ENCODE data around the gene TMEM108.

Gene TMEM108

DNA sequence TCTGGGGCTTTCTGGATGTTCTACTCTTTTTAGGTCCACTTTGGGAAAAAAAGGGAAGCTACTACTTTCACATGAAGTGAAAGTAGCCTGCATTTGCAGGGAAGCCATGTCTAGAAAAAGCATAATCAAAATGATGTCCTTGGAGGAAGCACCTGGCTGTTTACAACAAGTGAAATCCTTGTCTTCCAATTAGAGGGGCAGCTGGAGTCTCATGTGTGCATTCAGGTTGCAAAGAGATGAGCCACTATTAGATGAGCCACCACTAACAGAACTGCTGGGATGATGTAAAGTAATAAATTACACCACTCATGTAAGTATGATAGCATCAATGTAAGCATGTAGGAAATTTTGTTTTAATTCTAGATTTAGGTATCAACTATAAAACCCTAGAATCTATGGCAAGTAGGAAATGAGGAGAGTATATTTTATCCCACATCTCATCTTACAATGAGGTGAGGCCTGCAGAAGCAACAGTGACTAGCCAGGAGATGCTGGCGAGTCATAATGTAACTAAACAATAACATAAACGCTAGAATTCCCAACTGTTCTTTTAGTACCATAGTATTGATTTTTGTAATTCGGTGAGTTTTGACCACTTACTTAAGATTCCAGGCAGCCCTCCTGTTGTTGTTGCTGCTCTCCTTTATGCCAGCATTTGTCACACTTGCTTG is 75.9 kb downstream of the TMEM108 start:
- no peaks in the 10 kb centered on the region for H3K36me3 Mint-ChIP-seq
- DNase-seq (no peak), ATAC-seq (replicated peaks) (no peak)
- peaks cover 0 to 3% of the 10 kb centered on the region in 2 donors for H3K4me1 Mint-ChIP-seq
- no peak overlapping the region for H3K27ac Mint-ChIP-seq
- H3K9me3 Mint-ChIP-seq, result no peaks in the 10 kb centered on the region
- H3K4me3 Mint-ChIP-seq, result no peak overlapping the region
- H3K27me3 Mint-ChIP-seq, result peaks cover 0 to 4% of the 10 kb centered on the region in 2 donors

DNA sequence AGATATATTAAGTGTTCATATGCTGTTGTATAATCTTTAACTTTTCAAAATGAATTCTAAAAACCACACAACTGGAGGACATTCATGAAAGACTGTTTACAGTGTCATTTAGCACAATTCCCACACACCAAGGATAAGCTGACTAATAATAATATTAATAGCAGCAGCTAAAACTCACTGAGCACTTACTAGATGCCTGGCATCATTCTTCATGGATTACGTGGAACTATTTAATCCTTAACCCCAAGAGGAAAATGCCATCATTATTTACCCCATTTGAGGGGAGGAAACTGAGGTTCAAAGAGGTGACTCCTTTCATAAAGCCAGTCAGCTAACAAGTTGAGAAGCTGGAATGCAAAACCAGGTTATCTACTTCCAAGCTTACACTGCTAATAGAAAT is 77.0 kb downstream of the TMEM108 start:
- H3K9me3 Mint-ChIP-seq, result no peaks in the 10 kb centered on the region
- no peaks in the 10 kb centered on the region for H3K36me3 Mint-ChIP-seq
- no peak overlapping the region for H3K27ac Mint-ChIP-seq
- H3K4me1 Mint-ChIP-seq, result peaks cover 0 to 3% of the 10 kb centered on the region in 2 donors
- no peak for DNase-seq
- no peak for ATAC-seq (replicated peaks)
- no peaks in the 10 kb centered on the region for H3K27me3 Mint-ChIP-seq
- no peak overlapping the region for H3K4me3 Mint-ChIP-seq

DNA sequence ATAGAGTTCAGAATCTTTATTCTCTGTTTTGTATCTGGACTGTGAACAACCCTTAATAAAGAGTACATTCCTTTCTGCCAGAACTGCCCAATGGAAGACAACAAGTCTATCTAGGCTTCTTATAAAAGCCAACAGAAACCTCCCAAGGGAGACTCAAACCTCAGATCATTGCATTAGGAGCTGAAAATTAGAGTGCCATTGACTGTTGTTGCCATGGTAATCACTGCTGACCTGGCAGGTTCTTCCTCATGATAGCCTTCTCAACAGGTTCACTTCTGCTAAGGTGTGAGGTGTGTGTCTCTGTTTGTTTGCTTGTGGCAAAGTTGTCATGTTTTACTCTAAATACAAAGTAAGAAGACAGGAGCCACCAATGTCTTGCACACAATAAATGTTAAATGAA is 79.2 kb downstream of the TMEM108 start:
- peaks cover 0 to 3% of the 10 kb centered on the region in 2 donors for H3K4me1 Mint-ChIP-seq
- no peaks in the 10 kb centered on the region for H3K36me3 Mint-ChIP-seq
- ATAC-seq (replicated peaks), result no peak
- no peak overlapping the region for H3K27ac Mint-ChIP-seq
- no peaks in the 10 kb centered on the region for H3K27me3 Mint-ChIP-seq
- H3K4me3 Mint-ChIP-seq, result no peak overlapping the region
- no peaks in the 10 kb centered on the region for H3K9me3 Mint-ChIP-seq
- DNase-seq, result no peak

DNA sequence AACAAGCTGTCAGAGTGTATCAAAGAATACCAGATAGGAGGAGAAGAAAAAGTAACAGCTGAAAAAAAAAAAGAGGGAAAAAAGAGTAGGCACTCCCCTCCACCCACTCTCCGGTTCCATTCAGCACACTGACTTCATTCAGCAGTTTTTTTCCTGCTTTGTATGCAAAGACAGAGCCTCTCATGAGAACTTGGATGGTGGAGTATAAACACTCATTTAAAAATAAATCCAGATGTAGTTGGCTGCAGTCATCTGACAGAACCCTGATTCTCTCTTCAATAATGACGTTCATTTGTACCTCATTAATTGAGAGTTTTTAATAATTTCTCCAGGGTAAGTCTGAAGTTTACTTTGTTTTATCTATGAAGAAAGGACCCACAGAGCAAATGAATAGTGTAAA is 81.0 kb downstream of the TMEM108 start:
- no peak for DNase-seq
- Mint-ChIP-seq H3K4me1 (peaks cover 0 to 1% of the 10 kb centered on the region in 2 donors), H3K4me3 (no peak overlapping the region), H3K9me3 (no peaks in the 10 kb centered on the region), H3K36me3 (no peaks in the 10 kb centered on the region), H3K27me3 (no peaks in the 10 kb centered on the region), H3K27ac (no peak overlapping the region)
- no peak for ATAC-seq (replicated peaks)

DNA sequence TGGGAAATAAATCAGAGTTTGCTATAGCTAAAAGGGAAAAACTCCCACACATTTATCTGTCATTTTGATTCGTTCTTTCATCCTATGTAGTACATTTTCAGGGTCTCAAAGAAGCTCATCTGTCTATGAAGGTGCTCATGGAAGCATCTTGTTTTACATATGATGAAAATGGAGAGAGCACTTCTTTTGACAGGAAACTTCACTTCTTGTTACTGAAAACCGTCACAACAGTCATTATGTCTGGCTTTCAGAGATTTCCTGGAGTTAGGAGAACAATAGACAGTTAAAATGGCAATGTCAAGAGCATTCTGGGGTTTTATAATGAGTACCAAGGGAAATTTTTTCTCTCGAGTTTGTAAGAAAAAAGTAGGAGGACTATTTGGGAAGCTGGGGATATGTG is 83.3 kb downstream of the TMEM108 start:
- peaks cover 0 to 6% of the 10 kb centered on the region in 2 donors for H3K27me3 Mint-ChIP-seq
- no peak overlapping the region for H3K4me3 Mint-ChIP-seq
- no peaks in the 10 kb centered on the region for H3K36me3 Mint-ChIP-seq
- ATAC-seq (replicated peaks), result no peak
- no peaks in the 10 kb centered on the region for H3K9me3 Mint-ChIP-seq
- H3K27ac Mint-ChIP-seq, result no peak overlapping the region
- DNase-seq, result no peak
- H3K4me1 Mint-ChIP-seq, result no peaks in the 10 kb centered on the region

DNA sequence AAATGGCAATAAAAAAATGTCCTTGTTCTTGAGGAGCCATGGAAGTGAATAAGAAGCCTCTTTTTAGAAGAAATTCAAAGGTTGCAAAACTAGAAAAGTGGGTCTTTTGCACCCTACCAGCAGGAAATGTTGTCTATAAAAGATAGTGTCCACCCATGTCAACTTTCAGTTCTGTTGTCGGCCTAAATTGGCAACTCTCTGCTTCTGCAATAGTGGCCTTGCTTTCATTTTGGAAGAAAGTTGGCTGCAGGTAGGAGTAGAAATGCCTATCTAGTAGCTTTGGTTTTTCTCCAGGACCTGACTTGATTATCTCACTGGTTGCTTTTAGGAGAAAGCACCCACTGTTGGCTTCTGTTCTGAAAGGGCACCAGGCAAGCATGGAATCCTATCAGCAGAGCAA is 85.4 kb downstream of the TMEM108 start:
- Mint-ChIP-seq H3K4me3 (no peak overlapping the region), H3K9me3 (no peaks in the 10 kb centered on the region), H3K27me3 (peaks cover 0 to 6% of the 10 kb centered on the region in 2 donors), H3K36me3 (no peaks in the 10 kb centered on the region), H3K27ac (no peak overlapping the region), H3K4me1 (no peaks in the 10 kb centered on the region)
- ATAC-seq (replicated peaks) (no peak), DNase-seq (no peak)

DNA sequence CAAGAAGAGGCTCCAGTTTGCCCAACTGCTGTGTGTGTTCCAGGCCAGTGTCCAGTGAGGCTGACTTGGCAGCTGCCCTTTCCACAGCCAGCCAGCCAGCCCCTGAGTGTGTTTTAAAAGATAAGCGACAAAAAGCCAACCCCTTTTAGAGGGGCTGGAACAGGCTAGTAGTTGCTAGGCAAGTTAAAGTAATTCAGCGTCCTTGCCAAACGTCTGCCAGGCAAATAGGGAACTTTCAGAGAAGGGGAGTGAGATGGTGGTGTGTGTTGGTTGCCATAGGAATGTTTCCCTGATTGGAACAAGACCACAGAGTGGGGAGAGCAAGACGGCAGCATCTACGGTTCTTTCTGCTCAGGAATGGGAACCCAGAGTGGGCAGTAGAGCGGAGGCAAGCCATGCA is 86.3 kb downstream of the TMEM108 start:
- Mint-ChIP-seq H3K9me3 (no peaks in the 10 kb centered on the region), H3K4me3 (no peak overlapping the region), H3K27ac (no peak overlapping the region), H3K36me3 (no peaks in the 10 kb centered on the region), H3K4me1 (no peaks in the 10 kb centered on the region), H3K27me3 (peaks cover 0 to 6% of the 10 kb centered on the region in 2 donors)
- no peak for ATAC-seq (replicated peaks)
- DNase-seq, result no peak

DNA sequence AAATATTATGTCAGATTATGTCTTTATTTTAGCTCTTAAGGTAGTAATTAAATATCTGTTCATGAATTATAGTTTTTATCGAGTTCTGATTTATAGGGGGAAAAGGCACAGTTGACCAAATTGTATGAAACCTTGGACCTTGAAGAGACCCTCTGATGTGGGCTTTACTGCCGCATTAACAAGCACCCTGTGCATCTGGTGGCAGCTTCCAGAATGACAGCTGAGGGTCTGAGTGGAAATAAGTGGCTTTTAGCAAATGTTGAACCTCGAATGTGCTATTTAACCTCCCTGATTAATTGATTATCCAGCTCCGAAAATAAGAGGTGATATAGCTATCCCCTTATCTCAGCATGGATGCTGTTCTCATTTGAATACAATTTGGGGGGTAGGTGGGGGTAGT is 87.0 kb downstream of the TMEM108 start:
- Mint-ChIP-seq H3K4me3 (no peak overlapping the region), H3K4me1 (no peaks in the 10 kb centered on the region), H3K9me3 (no peaks in the 10 kb centered on the region), H3K27me3 (peaks cover 0 to 6% of the 10 kb centered on the region in 2 donors), H3K27ac (no peak overlapping the region), H3K36me3 (no peaks in the 10 kb centered on the region)
- no peak for ATAC-seq (replicated peaks)
- no peak for DNase-seq

DNA sequence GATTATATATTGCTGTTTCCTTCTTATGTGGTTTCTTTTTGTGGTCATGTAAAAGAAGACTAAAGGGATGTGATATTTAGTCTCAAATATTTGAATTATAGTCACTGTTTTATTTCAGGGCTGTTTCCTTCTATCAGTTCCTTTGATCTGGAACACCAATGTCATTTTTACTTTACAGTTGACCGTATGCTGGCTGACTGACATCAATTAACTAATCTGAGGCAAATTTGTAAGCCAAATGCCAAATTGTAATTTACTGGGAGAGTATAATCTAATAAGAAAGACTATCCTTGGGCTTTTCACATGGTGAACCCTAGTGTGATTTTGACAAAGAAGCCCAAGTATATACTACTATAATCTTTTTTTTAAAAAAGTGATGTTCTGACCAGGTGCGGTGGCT is 87.6 kb downstream of the TMEM108 start:
- Mint-ChIP-seq H3K4me3 (no peak overlapping the region), H3K27ac (no peak overlapping the region), H3K36me3 (no peaks in the 10 kb centered on the region), H3K4me1 (no peaks in the 10 kb centered on the region), H3K9me3 (no peaks in the 10 kb centered on the region), H3K27me3 (peaks cover 0 to 6% of the 10 kb centered on the region in 2 donors)
- no peak for ATAC-seq (replicated peaks)
- no peak for DNase-seq

DNA sequence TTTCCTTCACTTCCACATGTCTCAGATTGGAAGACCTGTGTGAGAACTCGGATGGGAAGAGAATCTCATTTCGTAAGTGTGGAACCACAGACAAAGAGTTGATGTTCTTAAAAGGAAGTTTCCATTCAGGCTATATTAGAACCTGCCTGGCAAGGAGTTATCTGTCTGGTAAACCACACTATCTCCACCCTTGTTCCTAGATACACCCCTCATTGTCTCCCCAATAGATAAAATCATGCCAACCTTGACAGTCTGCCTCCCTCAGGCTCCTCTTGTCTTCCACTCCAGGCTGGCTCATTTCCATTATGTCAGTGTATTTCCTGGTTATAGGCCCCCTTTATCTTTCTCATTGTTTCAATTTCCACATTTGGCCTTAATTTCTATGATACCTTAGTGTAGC is 89.2 kb downstream of the TMEM108 start:
- no peaks in the 10 kb centered on the region for H3K36me3 Mint-ChIP-seq
- DNase-seq (no peak), ATAC-seq (replicated peaks) (no peak)
- peaks cover 0 to 6% of the 10 kb centered on the region in 2 donors for H3K27me3 Mint-ChIP-seq
- H3K4me3 Mint-ChIP-seq, result no peak overlapping the region
- H3K9me3 Mint-ChIP-seq, result no peaks in the 10 kb centered on the region
- no peak overlapping the region for H3K27ac Mint-ChIP-seq
- H3K4me1 Mint-ChIP-seq, result no peaks in the 10 kb centered on the region

DNA sequence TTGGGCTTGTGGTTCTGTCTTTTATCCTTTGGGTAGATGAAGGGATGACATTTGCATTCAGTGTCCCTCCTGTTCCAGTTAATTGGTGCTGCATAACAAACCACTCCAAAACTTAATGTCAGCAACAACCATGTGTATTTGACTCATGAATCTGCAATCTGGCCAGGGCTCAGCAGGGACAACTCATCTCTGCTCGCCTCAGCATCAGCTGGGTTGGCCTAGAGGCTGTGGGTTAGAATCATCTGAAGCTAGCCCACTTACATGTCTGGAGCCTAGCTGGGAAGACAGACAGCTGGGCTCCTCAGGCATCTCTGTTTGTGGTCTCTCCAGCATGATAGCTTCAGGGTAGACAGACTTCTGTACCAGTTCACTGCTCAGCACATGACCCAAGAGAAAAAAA is 92.0 kb downstream of the TMEM108 start:
- H3K9me3 Mint-ChIP-seq, result no peaks in the 10 kb centered on the region
- no peak overlapping the region for H3K4me3 Mint-ChIP-seq
- peaks cover 5 to 7% of the 10 kb centered on the region in 2 donors for H3K27me3 Mint-ChIP-seq
- DNase-seq (no peak), ATAC-seq (replicated peaks) (no peak)
- no peaks in the 10 kb centered on the region for H3K36me3 Mint-ChIP-seq
- no peaks in the 10 kb centered on the region for H3K4me1 Mint-ChIP-seq
- H3K27ac Mint-ChIP-seq, result no peak overlapping the region

DNA sequence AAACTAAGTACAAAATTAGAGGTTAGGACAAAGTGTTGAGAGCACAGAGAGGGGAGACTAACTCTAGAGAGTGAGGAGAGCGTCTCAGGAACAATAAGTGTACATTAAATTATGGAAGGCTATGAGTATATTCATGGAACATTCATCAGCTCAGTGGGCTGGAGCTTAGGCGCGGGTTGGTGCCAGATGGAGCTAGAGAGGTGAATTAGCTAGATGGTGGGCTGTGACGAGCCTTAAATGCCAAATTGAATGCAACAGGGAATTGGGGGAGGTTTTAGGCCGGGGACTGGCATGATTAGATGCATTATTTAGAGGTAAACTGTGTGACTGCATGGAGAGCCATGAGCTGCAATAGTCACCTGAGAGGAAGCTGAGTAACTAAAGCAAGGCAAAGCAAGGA is 97.1 kb downstream of the TMEM108 start:
- H3K4me3 Mint-ChIP-seq, result no peak overlapping the region

DNA sequence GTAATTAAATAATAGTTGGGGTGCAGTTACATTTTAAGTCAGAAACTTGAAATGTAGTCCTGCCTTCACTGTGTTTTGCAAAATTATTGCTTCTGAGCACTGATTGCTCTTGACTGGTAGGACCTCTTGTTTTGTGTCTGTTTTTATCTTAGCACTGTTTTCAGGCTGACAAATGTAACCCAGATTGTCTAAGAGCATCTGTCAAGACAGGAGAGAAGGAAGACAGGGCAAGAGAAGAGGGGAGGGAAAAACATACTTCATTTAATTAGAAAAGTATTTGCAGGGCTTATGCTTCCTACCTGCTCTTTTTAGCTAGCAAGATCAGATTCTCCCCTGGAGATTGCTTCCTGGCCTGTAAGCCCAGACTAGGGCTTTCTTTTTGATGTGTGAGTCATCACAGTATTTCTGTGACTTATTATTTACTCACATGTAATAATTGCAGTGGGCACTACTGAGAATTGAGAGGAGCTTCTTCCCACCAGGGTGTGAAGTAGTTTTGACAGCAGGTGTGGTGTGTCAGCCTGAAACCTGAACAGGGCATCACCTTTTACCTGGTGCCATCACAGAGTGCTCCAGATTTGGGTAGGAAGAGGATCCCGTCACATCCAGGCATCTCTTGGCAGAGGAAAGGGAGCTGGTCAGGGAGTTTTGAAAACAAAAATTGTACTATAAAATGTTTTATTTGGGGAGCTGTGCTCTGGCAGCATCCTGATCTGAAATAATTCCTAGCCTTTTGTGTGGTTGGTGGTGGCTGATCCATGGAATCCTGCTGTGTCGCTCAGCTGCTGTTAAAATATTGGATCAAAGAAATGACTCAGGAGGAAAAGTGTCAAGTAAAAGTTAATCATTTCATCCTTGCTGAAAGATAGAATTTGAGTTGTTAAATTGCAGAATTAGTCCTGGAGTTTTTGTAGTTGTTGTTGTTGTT is 98.2 kb downstream of the TMEM108 start:
- Mint-ChIP-seq H3K27me3 (peaks cover 12 to 24% of the 10 kb centered on the region in 2 donors), H3K4me3 (no peak overlapping the region)

More for the DNA sequence above, 97.1 kb downstream of the TMEM108 start:
- H3K9me3 Mint-ChIP-seq, result no peaks in the 10 kb centered on the region
- no peaks in the 10 kb centered on the region for H3K36me3 Mint-ChIP-seq
- H3K27me3 Mint-ChIP-seq, result peaks cover 12 to 24% of the 10 kb centered on the region in 2 donors
- peaks cover 4 to 9% of the 10 kb centered on the region in 2 donors for H3K4me1 Mint-ChIP-seq
- no peak overlapping the region for H3K27ac Mint-ChIP-seq
- ATAC-seq (replicated peaks) (no peak), DNase-seq (no peak)

DNA sequence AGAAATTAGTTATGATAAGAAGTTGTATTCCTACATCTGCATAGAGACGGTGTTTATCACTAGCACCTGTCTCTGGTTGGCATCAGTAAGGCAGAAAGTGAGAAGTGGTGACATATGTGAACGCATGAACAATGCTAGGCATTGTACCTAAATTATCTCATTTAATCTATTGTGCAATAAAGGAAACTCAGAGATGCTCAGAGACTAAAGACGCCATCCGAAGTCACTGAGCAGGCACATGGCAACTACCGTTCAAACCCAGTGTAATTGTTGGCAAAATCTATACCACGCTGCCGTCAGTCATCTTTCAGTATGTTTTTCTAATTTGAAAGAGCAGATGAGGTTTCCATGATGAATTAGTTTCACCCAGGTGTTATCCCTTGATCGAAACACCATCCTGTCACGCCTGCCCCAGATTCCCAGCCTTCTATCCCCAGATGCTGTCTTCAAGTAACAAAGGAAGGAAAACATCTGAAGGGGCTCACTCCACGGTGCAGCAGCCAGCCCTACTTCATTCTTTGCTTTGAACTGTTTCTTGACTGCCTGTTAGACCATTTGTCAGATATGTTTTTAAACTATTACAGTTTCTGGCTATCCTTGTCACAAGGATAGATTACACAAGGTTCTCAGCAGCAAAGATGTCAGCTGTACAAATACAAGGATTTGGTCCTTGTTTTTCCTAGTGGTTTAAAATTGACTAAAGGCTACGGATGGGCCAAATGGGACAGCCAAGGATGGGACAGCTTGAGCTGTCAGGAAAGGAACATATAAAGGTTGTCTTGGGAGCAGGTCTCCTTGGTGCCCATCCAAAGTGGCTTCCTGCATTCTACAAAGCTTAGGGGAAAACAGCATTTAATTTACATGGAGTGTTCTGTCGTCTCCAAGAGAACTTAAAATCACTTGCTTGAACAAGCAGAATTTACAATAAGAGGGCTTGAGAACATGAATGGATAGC is 99.1 kb downstream of the TMEM108 start:
- peaks cover 12 to 24% of the 10 kb centered on the region in 2 donors for H3K27me3 Mint-ChIP-seq
- DNase-seq (no peak), ATAC-seq (replicated peaks) (no peak)
- peaks cover 4 to 9% of the 10 kb centered on the region in 2 donors for H3K4me1 Mint-ChIP-seq
- no peaks in the 10 kb centered on the region for H3K36me3 Mint-ChIP-seq
- H3K27ac Mint-ChIP-seq, result no peak overlapping the region
- no peak overlapping the region for H3K4me3 Mint-ChIP-seq
- H3K9me3 Mint-ChIP-seq, result no peaks in the 10 kb centered on the region

More for the DNA sequence above, 98.2 kb downstream of the TMEM108 start:
- H3K4me1 Mint-ChIP-seq, result peaks cover 4 to 9% of the 10 kb centered on the region in 2 donors
- H3K27ac Mint-ChIP-seq, result no peak overlapping the region
- DNase-seq, result no peak
- ATAC-seq (replicated peaks), result no peak
- no peaks in the 10 kb centered on the region for H3K9me3 Mint-ChIP-seq
- no peaks in the 10 kb centered on the region for H3K36me3 Mint-ChIP-seq

Measured in stimulated activated naive B cell treated with anti-CD40 and anti-IgM and Interleukin-4, amounts not matched to agents 10 μg/mL and 1 μg/mL and 100 μg/mL, for 72 hours (primary cell).